GM12878 (cell line): ENCODE results near the gene DGLUCY. TPM values are rescaled to one million over a fixed set of nuclear protein-coding genes. Genes with fewer than 3 reads are reported as not detected.

Experiments
- ATAC-seq: fragments of 200-7000 bp; cut with Tn5 transposase; 3 replicates; pipeline ENCODE4 v1.9.1; 2020; ENCODE audit warnings: mild to moderate bottlenecking, moderate library complexity
- BruUV-seq: library from RNA; stranded (reverse); fragments of 400-500 nt; replicated peaks from 2 replicates; lab custom pipeline; 2021; lab: Mats Ljungman, UMichigan
- CTCF ChIA-PET: fragments of 300-600 bp; sonication (Branson Sonifier 250); formaldehyde crosslinking; extraction: SDS; loops from one replicate; lab custom pipeline; 2021; ENCODE audit warnings: inconsistent platforms; lab: Yijun Ruan, JAX
- POLR2A ChIA-PET: fragments of 350-600 bp; formaldehyde crosslinking; extraction: SDS; loops from one replicate; lab custom pipeline; 2021; ENCODE audit warnings: inconsistent platforms; lab: Charles Lee
- RAD21 ChIA-PET: fragments of 300-600 bp; sonication (Branson Sonifier 250); formaldehyde crosslinking; loops from one replicate; lab custom pipeline; 2023; ENCODE audit warnings: antibody characterized with exemption; ENCODE audit not compliant: unreplicated experiment; lab: Charles Lee
- SMC1A ChIA-PET: fragments of 300-600 bp; sonication (Branson Sonifier 250); formaldehyde crosslinking; loops from one replicate; lab custom pipeline; 2023; ENCODE audit not compliant: unreplicated experiment, uncharacterized antibody; lab: Charles Lee
- DNase-seq: peaks from one replicate; pipeline ENCODE4 v3.0.0-alpha.2; 2011; ENCODE audit warnings: low read depth, low spot score
- FAIRE-seq: peaks from 3 replicates; lab custom pipeline; 2011; peaks lifted over from hg19 to GRCh38; lab: Jason Lieb, UNC
- H2AFZ ChIP-seq: 2 replicates; pipeline ENCODE4 v1.6.0; 2011; ENCODE audit warnings: low read depth, low read length, control low read depth; ENCODE audit not compliant: control insufficient read depth
- H3K27ac ChIP-seq: 2 replicates; pipeline ENCODE4 v1.5.1; 2011; ENCODE audit warnings: control low read depth; ENCODE audit not compliant: control insufficient read depth, insufficient read depth
- H3K27me3 ChIP-seq, 2 experiments: replicated peaks in 1 of 2; 2 replicates each; pipeline versions ENCODE4 v1.6.0 to v1.6.1; 2011; ENCODE audit warnings: low read length in 1 of 2; ENCODE audit not compliant: control insufficient read depth in 2 of 2, insufficient read depth in 2 of 2
- H3K36me3 ChIP-seq, 2 experiments: 2 replicates each; pipeline ENCODE4 v1.5.1; 2011; ENCODE audit warnings: low read length in 1 of 2; ENCODE audit not compliant: control insufficient read depth in 2 of 2, insufficient read depth in 2 of 2
- H3K4me1 ChIP-seq: 2 replicates; pipeline ENCODE4 v1.6.1; 2011; ENCODE audit warnings: mild to moderate bottlenecking, low read length, moderate library complexity, mixed read lengths; ENCODE audit not compliant: control insufficient read depth, insufficient read depth
- H3K4me2 ChIP-seq: 2 replicates; pipeline ENCODE4 v1.6.0; 2011; ENCODE audit warnings: control low read depth; ENCODE audit not compliant: control insufficient read depth, insufficient read depth
- H3K4me3 ChIP-seq: fragments of 200-600 bp; sonication (generic); 2 replicates; pipeline ENCODE4 v1.5.1; 2016
- H3K79me2 ChIP-seq: 2 replicates; pipeline ENCODE4 v1.6.0; 2011; ENCODE audit warnings: low read length; ENCODE audit not compliant: control insufficient read depth, insufficient read depth
- H3K9ac ChIP-seq: 2 replicates; pipeline ENCODE4 v1.8.0; 2011; ENCODE audit warnings: low read length, control low read depth, mixed read lengths; ENCODE audit not compliant: control insufficient read depth, insufficient read depth
- H3K9me3 ChIP-seq: replicated peaks from 3 replicates; pipeline ENCODE4 v1.5.1; 2011; ENCODE audit warnings: mild to moderate bottlenecking, low read length; ENCODE audit not compliant: control insufficient read depth, insufficient read depth
- H4K20me1 ChIP-seq: 2 replicates; pipeline ENCODE4 v1.6.0; 2011; ENCODE audit not compliant: control insufficient read depth, insufficient read depth
- CREB1 ChIP-seq: IDR thresholded peaks from 2 replicates; pipeline ENCODE4 v1.6.1; 2012; ENCODE audit warnings: low read depth, mild to moderate bottlenecking, inconsistent platforms
- EED ChIP-seq: sonication (generic); IDR thresholded peaks from 2 replicates; pipeline ENCODE4 v1.6.1; 2016; ENCODE audit warnings: antibody characterized with exemption, low read depth
- FOXK2 ChIP-seq: fragments of 450-650 bp; IDR thresholded peaks from 2 replicates; pipeline ENCODE4 v1.6.1; 2017; ENCODE audit warnings: mild to moderate bottlenecking, moderate library complexity
- FOXM1 ChIP-seq: IDR thresholded peaks from 2 replicates; pipeline ENCODE4 v1.6.1; 2012; ENCODE audit warnings: low read depth, mild to moderate bottlenecking, inconsistent platforms, low read length, moderate library complexity
- JUNB ChIP-seq: IDR thresholded peaks from 2 replicates; pipeline ENCODE4 v1.6.1; 2016; ENCODE audit warnings: antibody characterized with exemption, mild to moderate bottlenecking
- NR2F1 ChIP-seq: fragments of 450-650 bp; conservative IDR thresholded peaks from 2 replicates; pipeline ENCODE4 v1.6.1; 2017; ENCODE audit warnings: mild to moderate bottlenecking
- SIX5 ChIP-seq: IDR thresholded peaks from 2 replicates; pipeline ENCODE4 v1.6.1; 2011; ENCODE audit warnings: mild to moderate bottlenecking, low read depth, low read length, moderate library complexity; ENCODE audit not compliant: severe bottlenecking
- WRNIP1 ChIP-seq: IDR thresholded peaks from 2 replicates; pipeline ENCODE4 v1.6.1; 2011; ENCODE audit warnings: low read depth, low read length, improper control_type of control experiment, borderline replicate concordance
- WGBS: methylation state at CpG from one replicate; pipeline ENCODE4 v1.1.6; 2016; ENCODE audit warnings: low lambda C conversion rate; ENCODE audit not compliant: insufficient replicate concordance, insufficient coverage; ENCODE audit errors: missing lambda C conversion rate; 5-methylcytosine and 5-hydroxymethylcytosine counted together
- in situ Hi-C: fragments of 300-500 bp; cut with MboI; formaldehyde crosslinking; loops from 9 replicates; pipeline ENCODE4 v1.14.3; 2018; ENCODE audit warnings: mixed read lengths
- intact Hi-C: fragments of 100-400 bp; cut with micrococcal nuclease; formaldehyde crosslinking; loops from one replicate; pipeline ENCODE4 v1.14.2; 2022; ENCODE audit not compliant: unreplicated experiment
- polyA plus RNA-seq, 11 experiments: library from polyadenylated mRNA; depleted of rRNA in 4 of 11; unstranded in 6 of 11; stranded (reverse) in 5 of 11; fragments of >200 nt; fragmentation: Nextera tagmentation in 4 of 11; fragmentation: Illumina TruSeq in 1 of 11; extraction: Ambion mirVana in 4 of 11; extraction: Trizol in 1 of 11; gene quantifications; 1 replicate in 1 of 11; 2 replicates in 10 of 11; pipeline versions ENCODE4 v1.2.1 to v1.2.3, GENCODE V29; 2011 to 2016; ENCODE audit warnings: inconsistent platforms in 2 of 11, missing spikeins in 2 of 11, low read depth in 1 of 11
- total RNA-seq, 4 experiments: library from RNA; depleted of rRNA in 3 of 4; stranded (reverse); fragments of >200 nt in 3 of 4; fragmentation: Illumina TruSeq in 1 of 4; extraction: Trizol in 1 of 4; gene quantifications; 2 replicates each; pipeline versions ENCODE4 v1.2.1 to v1.2.3, GENCODE V29; 2013 to 2021
- TF ChIP-seq, protein P1 (sequence below): fragments of 150-350 bp; IDR thresholded peaks from 2 replicates; pipeline ENCODE4 v1.6.1; 2016; ENCODE audit warnings: low read depth, low read length
- TF ChIP-seq, protein P2 (sequence below): fragments of 450-650 bp; formaldehyde crosslinking; IDR thresholded peaks from 2 replicates; pipeline ENCODE4 v1.4.0; 2022; ENCODE audit warnings: mild to moderate bottlenecking, moderate library complexity
- TF ChIP-seq, protein P3 (sequence below): IDR thresholded peaks from 2 replicates; pipeline ENCODE4 v1.6.1; 2011; ENCODE audit warnings: mild to moderate bottlenecking, low read depth, low read length, moderate library complexity; ENCODE audit not compliant: insufficient replicate concordance

The DGLUCY gene
- total and polyA plus RNA-seq, 10 of the 15 experiments (the other 5 are each of a cell fraction or from before 2014, with no cell fraction given): 15.0 to 70.3 (median 55.1) TPM

DNA sequence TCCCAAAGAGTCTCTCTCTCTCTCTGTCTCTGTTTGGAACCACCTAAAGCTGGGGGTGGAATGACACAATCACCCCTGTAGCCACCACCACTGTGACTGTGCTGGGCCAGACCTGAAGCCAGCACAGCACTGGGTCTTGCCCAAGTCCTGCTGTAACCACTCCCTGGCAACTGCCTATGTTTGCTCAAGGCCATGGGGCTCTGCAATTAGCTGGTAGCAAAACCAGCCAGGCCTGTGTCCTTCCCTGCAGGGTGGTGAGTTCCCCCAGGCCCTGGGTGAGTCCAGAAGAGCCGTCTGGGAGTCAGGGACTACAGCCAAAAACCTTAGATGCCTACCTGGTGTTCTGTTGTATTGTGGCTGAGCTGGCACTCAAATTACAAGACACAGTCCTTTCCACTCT is 50.8 kb downstream of the DGLUCY start:
- WGBS: 95% methylated on average over 1 of the region's 1 CpG
- CTCF ChIA-PET: interaction anchor here (1.0 kb wide), 1 partner anchor 8 kb away, joined by 5 read pairs; no protein-coding TSS in a partner anchor
- RAD21 ChIA-PET: no interaction called here
- no peak for TF ChIP-seq WRNIP1
- no peak for TF ChIP-seq SIX5
- no peak for TF ChIP-seq NR2F1
- TF ChIP-seq, protein P1, sequence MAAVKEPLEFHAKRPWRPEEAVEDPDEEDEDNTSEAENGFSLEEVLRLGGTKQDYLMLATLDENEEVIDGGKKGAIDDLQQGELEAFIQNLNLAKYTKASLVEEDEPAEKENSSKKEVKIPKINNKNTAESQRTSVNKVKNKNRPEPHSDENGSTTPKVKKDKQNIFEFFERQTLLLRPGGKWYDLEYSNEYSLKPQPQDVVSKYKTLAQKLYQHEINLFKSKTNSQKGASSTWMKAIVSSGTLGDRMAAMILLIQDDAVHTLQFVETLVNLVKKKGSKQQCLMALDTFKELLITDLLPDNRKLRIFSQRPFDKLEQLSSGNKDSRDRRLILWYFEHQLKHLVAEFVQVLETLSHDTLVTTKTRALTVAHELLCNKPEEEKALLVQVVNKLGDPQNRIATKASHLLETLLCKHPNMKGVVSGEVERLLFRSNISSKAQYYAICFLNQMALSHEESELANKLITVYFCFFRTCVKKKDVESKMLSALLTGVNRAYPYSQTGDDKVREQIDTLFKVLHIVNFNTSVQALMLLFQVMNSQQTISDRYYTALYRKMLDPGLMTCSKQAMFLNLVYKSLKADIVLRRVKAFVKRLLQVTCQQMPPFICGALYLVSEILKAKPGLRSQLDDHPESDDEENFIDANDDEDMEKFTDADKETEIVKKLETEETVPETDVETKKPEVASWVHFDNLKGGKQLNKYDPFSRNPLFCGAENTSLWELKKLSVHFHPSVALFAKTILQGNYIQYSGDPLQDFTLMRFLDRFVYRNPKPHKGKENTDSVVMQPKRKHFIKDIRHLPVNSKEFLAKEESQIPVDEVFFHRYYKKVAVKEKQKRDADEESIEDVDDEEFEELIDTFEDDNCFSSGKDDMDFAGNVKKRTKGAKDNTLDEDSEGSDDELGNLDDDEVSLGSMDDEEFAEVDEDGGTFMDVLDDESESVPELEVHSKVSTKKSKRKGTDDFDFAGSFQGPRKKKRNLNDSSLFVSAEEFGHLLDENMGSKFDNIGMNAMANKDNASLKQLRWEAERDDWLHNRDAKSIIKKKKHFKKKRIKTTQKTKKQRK: no peak
- TF ChIP-seq JUNB: no peak
- TF ChIP-seq EED: no peak
- TF ChIP-seq, protein P2, sequence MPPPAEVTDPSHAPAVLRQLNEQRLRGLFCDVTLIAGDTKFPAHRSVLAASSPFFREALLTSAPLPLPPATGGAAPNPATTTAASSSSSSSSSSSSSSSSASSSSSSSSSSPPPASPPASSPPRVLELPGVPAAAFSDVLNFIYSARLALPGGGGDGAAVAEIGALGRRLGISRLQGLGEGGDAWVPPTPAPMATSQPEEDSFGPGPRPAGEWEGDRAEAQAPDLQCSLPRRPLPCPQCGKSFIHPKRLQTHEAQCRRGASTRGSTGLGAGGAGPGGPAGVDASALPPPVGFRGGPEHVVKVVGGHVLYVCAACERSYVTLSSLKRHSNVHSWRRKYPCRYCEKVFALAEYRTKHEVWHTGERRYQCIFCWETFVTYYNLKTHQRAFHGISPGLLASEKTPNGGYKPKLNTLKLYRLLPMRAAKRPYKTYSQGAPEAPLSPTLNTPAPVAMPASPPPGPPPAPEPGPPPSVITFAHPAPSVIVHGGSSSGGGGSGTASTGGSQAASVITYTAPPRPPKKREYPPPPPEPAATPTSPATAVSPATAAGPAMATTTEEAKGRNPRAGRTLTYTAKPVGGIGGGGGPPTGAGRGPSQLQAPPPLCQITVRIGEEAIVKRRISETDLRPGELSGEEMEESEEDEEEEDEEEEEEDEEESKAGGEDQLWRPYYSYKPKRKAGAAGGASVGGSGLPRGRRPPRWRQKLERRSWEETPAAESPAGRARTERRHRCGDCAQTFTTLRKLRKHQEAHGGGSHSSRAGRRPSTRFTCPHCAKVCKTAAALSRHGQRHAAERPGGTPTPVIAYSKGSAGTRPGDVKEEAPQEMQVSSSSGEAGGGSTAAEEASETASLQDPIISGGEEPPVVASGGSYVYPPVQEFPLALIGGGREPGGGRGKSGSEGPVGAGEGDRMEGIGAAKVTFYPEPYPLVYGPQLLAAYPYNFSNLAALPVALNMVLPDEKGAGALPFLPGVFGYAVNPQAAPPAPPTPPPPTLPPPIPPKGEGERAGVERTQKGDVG (CRISPR knock-in tag): no peak
- TF ChIP-seq CREB1: no peak
- no peak for TF ChIP-seq FOXK2
- TF ChIP-seq, protein P3, sequence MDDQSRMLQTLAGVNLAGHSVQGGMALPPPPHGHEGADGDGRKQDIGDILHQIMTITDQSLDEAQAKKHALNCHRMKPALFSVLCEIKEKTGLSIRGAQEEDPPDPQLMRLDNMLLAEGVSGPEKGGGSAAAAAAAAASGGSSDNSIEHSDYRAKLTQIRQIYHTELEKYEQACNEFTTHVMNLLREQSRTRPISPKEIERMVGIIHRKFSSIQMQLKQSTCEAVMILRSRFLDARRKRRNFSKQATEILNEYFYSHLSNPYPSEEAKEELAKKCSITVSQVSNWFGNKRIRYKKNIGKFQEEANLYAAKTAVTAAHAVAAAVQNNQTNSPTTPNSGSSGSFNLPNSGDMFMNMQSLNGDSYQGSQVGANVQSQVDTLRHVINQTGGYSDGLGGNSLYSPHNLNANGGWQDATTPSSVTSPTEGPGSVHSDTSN: no peak
- no peak for TF ChIP-seq FOXM1
- Histone ChIP-seq H3K27ac (no peak overlapping the region), H2AFZ (no peak overlapping the region), H4K20me1 (no peaks in the 10 kb centered on the region), H3K9me3 (no peaks in the 10 kb centered on the region), H3K9ac (no peak overlapping the region), H3K4me2 (no peak overlapping the region), H3K4me1 (no peaks in the 10 kb centered on the region), H3K4me3 (no peak overlapping the region), H3K79me2 (no peaks in the 10 kb centered on the region), H3K27me3 (no peaks in the 10 kb centered on the region), H3K36me3 (peaks cover 27 to 28% of the 10 kb centered on the region in 2 experiments)
- FAIRE-seq (no peak), ATAC-seq (no peak), DNase-seq (no peak)
- in situ Hi-C loops: no loop called here
- intact Hi-C loops: no loop called here
- SMC1A ChIA-PET: no interaction called here
- BruUV-seq: no TSS peak
- POLR2A ChIA-PET: no interaction called here
